A549 treated with Mapracorat at 1 μM for 4 hours (cell line): Measurements from ENCODE around the gene DPP8. TPM values are rescaled to one million over a fixed set of nuclear protein-coding genes. Genes with fewer than 3 reads are reported as not detected.

Source experiments
- total RNA-seq: library from RNA; stranded (reverse); fragments of 200-300 nt; extraction: Qiagen RNA extraction; gene quantifications from 5 replicates; pipeline ENCODE4 v1.2.3, GENCODE V29; 2022

The DPP8 gene
- 17.6 to 33.1 TPM (median 25.9 TPM) in 5 replicates for total RNA-seq

GRCh38 chr15:65516997-65517865 lies at the start of gene DPP8:
Gene DPP8 (minus strand): TSS chr15:65517689. CDS start chr15:65512553, 5,136 bp downstream.

GRCh38 chr15:65530318-65531111 lies 13.0 kb upstream of the DPP8 start, which contains the start of gene HACD3:
Gene HACD3 (plus strand): TSS chr15:65530463. CDS start chr15:65530632, 169 bp downstream.

Other genes starting within 250 kb of the DPP8 start
- gene PARP16, start 230.8 kb downstream of the DPP8 start, total RNA-seq: 9.2 to 11.7 TPM (median 11.2 TPM) in 5 replicates
- gene RNU5A-1, start 221.6 kb downstream of the DPP8 start, total RNA-seq: not detected in 5 replicates
- gene RNU5B-1, start 213.0 kb downstream of the DPP8 start, total RNA-seq: not detected in 5 replicates
- 0.09 to 0.19 TPM (median 0.12 TPM) in 5 replicates for gene IGDCC3, start 139.7 kb downstream of the DPP8 start, total RNA-seq
- gene IGDCC4, start 94.7 kb downstream of the DPP8 start, total RNA-seq: 1.7 to 2.4 TPM (median 2.1 TPM) in 5 replicates
- gene HACD3, start 12.8 kb upstream of the DPP8 start, total RNA-seq: 125 to 146 TPM (median 143 TPM) in 5 replicates
- gene INTS14, start 93.4 kb upstream of the DPP8 start, total RNA-seq: 41.2 to 44.3 TPM (median 43.5 TPM) in 5 replicates
- gene SLC24A1, start 104.2 kb upstream of the DPP8 start, total RNA-seq: 3.3 to 4.7 TPM (median 4.4 TPM) in 5 replicates